ENCODE data around the gene ERICH2. TPM values are rescaled to one million over a fixed set of nuclear protein-coding genes. Genes with fewer than 3 reads are reported as not detected.

The ERICH2 gene
- total and polyA plus RNA-seq, 8 donors: 0.49 to 3.6 (median 1.2) TPM

- no peak overlapping the region for H3K27ac ChIP-seq
- H3K4me3 ChIP-seq: no peak overlapping the region
- WGBS, 2 donors: 41 to 52% methylated on average over 2 of the region's 2 CpGs
- H3K4me1 ChIP-seq: peaks cover 0 to 13% (median 3%) of the 10 kb centered on the region in 3 donors
- intact Hi-C loops (cut with DNase I): no loop called here
- ATAC-seq (no peak), DNase-seq (no peak), FAIRE-seq (no peak)
- peaks cover 5 to 40% (median 13%) of the 10 kb centered on the region in 4 donors for H3K27me3 ChIP-seq
- no peaks in the 10 kb centered on the region for H3K9me3 ChIP-seq
- no peak for TF ChIP-seq CTCF (IDR thresholded peaks at IDR 0.05)
- H3K36me3 ChIP-seq: no peaks in the 10 kb centered on the region
Measured at GRCh38 chr2:170824526-170825015, 54.4 kb downstream of the ERICH2 start.

- FAIRE-seq: no peak
- no peak overlapping the region for H3K27ac ChIP-seq
- intact Hi-C loops (cut with DNase I): no loop called here
- peaks cover 0 to 6% (median 0%) of the 10 kb centered on the region in 4 donors for H3K27me3 ChIP-seq
- no peak for DNase-seq
- ATAC-seq: no peak
- no peak for TF ChIP-seq CTCF (IDR thresholded peaks at IDR 0.05)
- no peak overlapping the region for H3K4me3 ChIP-seq
- WGBS, 2 donors: 69 to 79% methylated on average over 6 of the region's 6 CpGs
- H3K9me3 ChIP-seq: no peaks in the 10 kb centered on the region
- H3K4me1 ChIP-seq: no peaks in the 10 kb centered on the region
- no peaks in the 10 kb centered on the region for H3K36me3 ChIP-seq
Measured at GRCh38 chr2:170827841-170828532, 57.8 kb downstream of the ERICH2 start.

GRCh38 chr2:170828533-170828916, 58.3 kb downstream of the ERICH2 start:
- no peaks in the 10 kb centered on the region for H3K36me3 ChIP-seq
- H3K4me1 ChIP-seq: no peaks in the 10 kb centered on the region
- H3K4me3 ChIP-seq: no peak overlapping the region
- no peak for ATAC-seq
- intact Hi-C loops (cut with DNase I): no loop called here
- TF ChIP-seq CTCF (IDR thresholded peaks at IDR 0.05): no peak
- WGBS, 2 donors: 63 to 72% methylated on average over 5 of the region's 5 CpGs
- H3K27ac ChIP-seq: no peak overlapping the region
- no peak for DNase-seq
- H3K27me3 ChIP-seq: peaks cover 0 to 1% (median 0%) of the 10 kb centered on the region in 4 donors
- no peak for FAIRE-seq
- no peaks in the 10 kb centered on the region for H3K9me3 ChIP-seq

GRCh38 chr2:170829036-170829435, 58.9 kb downstream of the ERICH2 start:
- Histone ChIP-seq H3K4me1 (no peaks in the 10 kb centered on the region), H3K27ac (no peak overlapping the region), H3K9me3 (no peaks in the 10 kb centered on the region), H3K27me3 (no peaks in the 10 kb centered on the region), H3K4me3 (no peak overlapping the region), H3K36me3 (no peaks in the 10 kb centered on the region)
- 61 to 70% methylated on average over 2 of the region's 2 CpGs for WGBS, 2 donors
- TF ChIP-seq CTCF (IDR thresholded peaks at IDR 0.05): no peak
- ATAC-seq (no peak), DNase-seq (no peak), FAIRE-seq (no peak)
- intact Hi-C loops (cut with DNase I): no loop called here

GRCh38 chr2:170830166-170830565, 60.0 kb downstream of the ERICH2 start:
- no peak for DNase-seq
- Histone ChIP-seq H3K36me3 (no peaks in the 10 kb centered on the region), H3K9me3 (no peaks in the 10 kb centered on the region), H3K27me3 (no peaks in the 10 kb centered on the region), H3K27ac (no peak overlapping the region), H3K4me1 (no peaks in the 10 kb centered on the region), H3K4me3 (no peak overlapping the region)
- intact Hi-C loops (cut with DNase I): no loop called here
- TF ChIP-seq CTCF (IDR thresholded peaks at IDR 0.05): no peak
- ATAC-seq: no peak
- no peak for FAIRE-seq
- 88 to 91% methylated on average over 3 of the region's 3 CpGs for WGBS, 2 donors
